ENCODE results near the gene MANBA. TPM values are rescaled to one million over a fixed set of nuclear protein-coding genes. Genes with fewer than 3 reads are reported as not detected.

The MANBA gene
- total RNA-seq, 6 experiments from 2014 or later: 31.2 to 57.9 (median 36.0) TPM

GRCh38 chr4:102638621-102639020, 122.1 kb downstream of the MANBA start:
- Mint-ChIP-seq H3K4me1 (ENCODE audit: low read depth) (peaks cover 68% of the 10 kb centered on the region), H3K36me3 (ENCODE audit: low read depth) (peaks cover 39% of the 10 kb centered on the region), H3K9me3 (no peaks in the 10 kb centered on the region), H3K4me3 (peak overlapping the region; percentile 7; the same call in 1 of the 2 replicates), H3K27me3 (ENCODE audit: insufficient read depth) (no peaks in the 10 kb centered on the region; the same call in 1 of the 2 replicates), H3K27ac (peak overlapping the region; percentile 65)
- peak; percentile 6 for DNase-seq
- no peak for TF ChIP-seq CTCF (IDR thresholded peaks at IDR 0.05)

GRCh38 chr4:102637391-102637790, 123.4 kb downstream of the MANBA start:
- no peaks in the 10 kb centered on the region for H3K9me3 Mint-ChIP-seq
- peaks cover 40% of the 10 kb centered on the region for H3K36me3 Mint-ChIP-seq (ENCODE audit: low read depth)
- TF ChIP-seq CTCF (IDR thresholded peaks at IDR 0.05): no peak
- H3K27me3 Mint-ChIP-seq (ENCODE audit: insufficient read depth): no peaks in the 10 kb centered on the region; the same call in 1 of the 2 replicates
- no peak overlapping the region for H3K27ac Mint-ChIP-seq
- no peak overlapping the region for H3K4me3 Mint-ChIP-seq
- DNase-seq: no peak
- H3K4me1 Mint-ChIP-seq (ENCODE audit: low read depth): peaks cover 60% of the 10 kb centered on the region

GRCh38 chr4:102633100-102633499, 127.7 kb downstream of the MANBA start:
- TF ChIP-seq CTCF (IDR thresholded peaks at IDR 0.05): no peak
- H3K27me3 Mint-ChIP-seq (ENCODE audit: insufficient read depth): no peaks in the 10 kb centered on the region; the same call in 1 of the 2 replicates
- no peaks in the 10 kb centered on the region for H3K9me3 Mint-ChIP-seq
- no peak overlapping the region for H3K4me3 Mint-ChIP-seq
- H3K4me1 Mint-ChIP-seq (ENCODE audit: low read depth): peaks cover 45% of the 10 kb centered on the region
- no peak overlapping the region for H3K27ac Mint-ChIP-seq
- peaks cover 39% of the 10 kb centered on the region for H3K36me3 Mint-ChIP-seq (ENCODE audit: low read depth)
- no peak for DNase-seq

- Mint-ChIP-seq H3K27me3 (ENCODE audit: insufficient read depth) (no peaks in the 10 kb centered on the region; the same call in 1 of the 2 replicates), H3K4me1 (ENCODE audit: low read depth) (peaks cover 45% of the 10 kb centered on the region), H3K9me3 (no peaks in the 10 kb centered on the region), H3K4me3 (no peak overlapping the region), H3K36me3 (ENCODE audit: low read depth) (peaks cover 32% of the 10 kb centered on the region), H3K27ac (no peak overlapping the region)
- TF ChIP-seq CTCF (IDR thresholded peaks at IDR 0.05): no peak
- DNase-seq: no peak
Observed at GRCh38 chr4:102632241-102633065, 128.3 kb downstream of the MANBA start.

- Mint-ChIP-seq H3K4me1 (ENCODE audit: low read depth) (peaks cover 47% of the 10 kb centered on the region), H3K4me3 (no peak overlapping the region), H3K36me3 (ENCODE audit: low read depth) (peaks cover 25% of the 10 kb centered on the region), H3K9me3 (no peaks in the 10 kb centered on the region), H3K27me3 (ENCODE audit: insufficient read depth) (no peaks in the 10 kb centered on the region; the same call in 1 of the 2 replicates), H3K27ac (no peak overlapping the region)
- TF ChIP-seq CTCF (IDR thresholded peaks at IDR 0.05): no peak
- DNase-seq: no peak
Observed at GRCh38 chr4:102631616-102632015, 129.2 kb downstream of the MANBA start.

Measured in HFFc6 (cell line).